HepG2 (cell line): Measurements from ENCODE around the gene PVR. TPM values are rescaled to one million over a fixed set of nuclear protein-coding genes. Genes with fewer than 3 reads are reported as not detected.

Source experiments
- AHR ChIP-seq: IDR thresholded peaks from 2 replicates; pipeline ENCODE4 v1.6.1; 2018; ENCODE audit warnings: missing genetic modification reagents, missing compliant biosample characterization
- ARNT2 ChIP-seq: sonication (generic); formaldehyde crosslinking; IDR thresholded peaks from 2 replicates; pipeline ENCODE4 v1.8.0; 2022; ENCODE audit warnings: mild to moderate bottlenecking, low read depth, missing genetic modification reagents, moderate library complexity
- KAT8 ChIP-seq: IDR thresholded peaks from 2 replicates; pipeline ENCODE4 v1.6.1; 2016; ENCODE audit warnings: missing genetic modification reagents, missing compliant biosample characterization
- NCOA1 ChIP-seq: sonication (generic); formaldehyde crosslinking; IDR thresholded peaks from 2 replicates; pipeline ENCODE4 v1.9.0; 2021; ENCODE audit warnings: missing genetic modification reagents
- NFIB ChIP-seq: sonication (generic); formaldehyde crosslinking; IDR thresholded peaks from 2 replicates; pipeline ENCODE4 v1.9.0; 2021; ENCODE audit warnings: missing genetic modification reagents, mild to moderate bottlenecking, borderline replicate concordance
- NPAS2 ChIP-seq: sonication (generic); formaldehyde crosslinking; IDR thresholded peaks from 2 replicates; pipeline ENCODE4 v1.8.0; 2022; ENCODE audit warnings: mild to moderate bottlenecking, missing genetic modification reagents, borderline replicate concordance
- PAWR ChIP-seq: sonication (generic); formaldehyde crosslinking; IDR thresholded peaks from 2 replicates; pipeline ENCODE4 v1.4.0; 2020; ENCODE audit warnings: missing genetic modification reagents, mild to moderate bottlenecking, borderline replicate concordance
- PRMT3 ChIP-seq: sonication (generic); formaldehyde crosslinking; IDR thresholded peaks from 2 replicates; pipeline ENCODE4 v1.8.1; 2022; ENCODE audit warnings: low read depth, mild to moderate bottlenecking, moderate library complexity, missing genetic modification reagents, borderline replicate concordance
- SIN3B ChIP-seq: fragments of 150-350 bp; IDR thresholded peaks from 2 replicates; pipeline ENCODE4 v1.6.1; 2014; ENCODE audit warnings: low read length
- ZC3H4 ChIP-seq: sonication (generic); formaldehyde crosslinking; IDR thresholded peaks from 2 replicates; pipeline ENCODE4 v1.4.0; 2020; ENCODE audit warnings: missing genetic modification reagents, borderline replicate concordance
- ZNF180 ChIP-seq: sonication (generic); formaldehyde crosslinking; IDR thresholded peaks from 2 replicates; pipeline ENCODE4 v1.4.0; 2020; ENCODE audit warnings: low read depth, missing genetic modification reagents, borderline replicate concordance
- ZNF263 ChIP-seq: sonication (generic); formaldehyde crosslinking; IDR thresholded peaks from 2 replicates; pipeline ENCODE4 v1.4.0; 2020; ENCODE audit warnings: missing genetic modification reagents
- ZNF724P ChIP-seq: sonication (generic); formaldehyde crosslinking; IDR thresholded peaks from 2 replicates; pipeline ENCODE4 v1.8.0; 2022; ENCODE audit warnings: missing genetic modification reagents, borderline replicate concordance
- ZNF766 ChIP-seq: sonication (generic); formaldehyde crosslinking; IDR thresholded peaks from 2 replicates; pipeline ENCODE4 v1.5.0; 2020; ENCODE audit warnings: missing genetic modification reagents, borderline replicate concordance
- polyA plus RNA-seq, 8 experiments: library from polyadenylated mRNA; depleted of rRNA in 3 of 8; stranded (reverse) in 7 of 8; unstranded in 1 of 8; fragments of >200 nt; fragmentation: Illumina TruSeq in 4 of 8; extraction: Trizol in 4 of 8; gene quantifications; 2 replicates each; pipeline versions ENCODE4 v1.2.1 to v1.2.3, GENCODE V29; 2011 to 2016; ENCODE audit warnings: low read depth in 4 of 8, missing spikeins in 1 of 8, mixed read lengths in 1 of 8; ENCODE audit not compliant: insufficient read depth in 1 of 8
- total RNA-seq, 5 experiments: library from RNA; depleted of rRNA; stranded (reverse); fragments of >200 nt; fragmentation: Illumina TruSeq; extraction: Trizol; gene quantifications; 2 replicates each; pipeline ENCODE4 v1.2.3, GENCODE V29; 2016; ENCODE audit warnings: low read depth in 1 of 5
- TF ChIP-seq, protein P1 (sequence below): IDR thresholded peaks from 2 replicates; pipeline ENCODE4 v1.6.1; 2012; ENCODE audit warnings: inconsistent platforms
- TF ChIP-seq, protein P2 (sequence below): sonication (generic); formaldehyde crosslinking; IDR thresholded peaks from 2 replicates; pipeline ENCODE4 v1.4.0; 2020; ENCODE audit warnings: missing genetic modification reagents, low read depth, mild to moderate bottlenecking, borderline replicate concordance
- TF ChIP-seq, protein P3 (sequence below): sonication (generic); formaldehyde crosslinking; IDR thresholded peaks from 2 replicates; pipeline ENCODE4 v1.4.0; 2020; ENCODE audit warnings: missing genetic modification reagents
- TF ChIP-seq, protein P4 (sequence below): sonication (generic); formaldehyde crosslinking; IDR thresholded peaks from 2 replicates; pipeline ENCODE4 v1.4.0; 2020; ENCODE audit warnings: mild to moderate bottlenecking, missing genetic modification reagents

PVR gene
- total and polyA plus RNA-seq, 2 of the 13 experiments (the other 11 are each of a cell fraction or from before 2014, with no cell fraction given): 43.4 to 46.6 TPM

DNA sequence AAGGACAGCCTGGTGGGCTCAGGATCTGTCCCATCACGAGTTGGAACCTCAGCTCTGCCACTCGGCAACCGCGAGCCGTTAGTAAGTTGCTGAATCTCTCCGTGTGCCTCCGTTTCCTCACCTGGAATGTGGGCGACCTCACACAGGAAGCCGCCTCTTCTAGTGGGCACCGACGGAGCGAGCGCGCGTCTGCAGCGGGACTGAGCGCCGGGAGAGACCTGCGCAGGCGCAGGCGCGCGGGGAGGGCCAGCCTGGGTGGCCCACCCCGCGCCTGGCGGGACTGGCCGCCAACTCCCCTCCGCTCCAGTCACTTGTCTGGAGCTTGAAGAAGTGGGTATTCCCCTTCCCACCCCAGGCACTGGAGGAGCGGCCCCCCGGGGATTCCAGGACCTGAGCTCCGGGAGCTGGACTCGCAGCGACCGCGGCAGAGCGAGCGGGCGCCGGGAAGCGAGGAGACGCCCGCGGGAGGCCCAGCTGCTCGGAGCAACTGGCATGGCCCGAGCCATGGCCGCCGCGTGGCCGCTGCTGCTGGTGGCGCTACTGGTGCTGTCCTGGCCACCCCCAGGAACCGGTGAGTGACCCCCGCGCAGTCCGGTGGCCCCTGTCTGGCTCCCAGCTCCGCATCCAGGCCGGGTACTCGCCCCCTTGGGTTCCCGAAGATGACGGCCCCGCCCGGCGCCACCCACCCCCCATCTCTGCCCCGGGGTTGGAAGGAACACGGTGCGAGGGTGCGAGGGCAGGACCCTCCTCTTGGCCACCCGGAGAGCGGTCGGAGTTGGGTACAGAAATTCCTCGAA is at the start of gene PVR (continued):
- no peak; the same call in 1 of the 2 replicates for TF ChIP-seq AHR (CRISPR knock-in tag)
- no peak for TF ChIP-seq ZNF263 (CRISPR knock-in tag)
- TF ChIP-seq, protein P1, sequence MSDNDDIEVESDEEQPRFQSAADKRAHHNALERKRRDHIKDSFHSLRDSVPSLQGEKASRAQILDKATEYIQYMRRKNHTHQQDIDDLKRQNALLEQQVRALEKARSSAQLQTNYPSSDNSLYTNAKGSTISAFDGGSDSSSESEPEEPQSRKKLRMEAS: peak; percentile 32; the same call in 1 of the 2 replicates
- no peak for TF ChIP-seq ZNF724P (CRISPR knock-in tag)
- no peak for TF ChIP-seq ZC3H4
- TF ChIP-seq KAT8 (CRISPR knock-in tag): peak; percentile 34; the same call in 1 of the 2 replicates
- TF ChIP-seq PRMT3: no peak
- no peak for TF ChIP-seq ARNT2 (CRISPR knock-in tag)
- no peak for TF ChIP-seq NFIB (CRISPR knock-in tag)
- TF ChIP-seq SIN3B: no peak
- TF ChIP-seq, protein P2, sequence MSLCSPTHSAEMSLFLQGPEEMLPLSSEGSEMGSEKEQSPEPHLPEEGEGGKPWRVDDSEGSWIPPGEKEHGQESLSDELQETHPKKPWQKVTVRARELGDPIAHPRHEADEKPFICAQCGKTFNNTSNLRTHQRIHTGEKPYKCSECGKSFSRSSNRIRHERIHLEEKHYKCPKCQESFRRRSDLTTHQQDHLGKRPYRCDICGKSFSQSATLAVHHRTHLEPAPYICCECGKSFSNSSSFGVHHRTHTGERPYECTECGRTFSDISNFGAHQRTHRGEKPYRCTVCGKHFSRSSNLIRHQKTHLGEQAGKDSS: no peak
- TF ChIP-seq, protein P3, sequence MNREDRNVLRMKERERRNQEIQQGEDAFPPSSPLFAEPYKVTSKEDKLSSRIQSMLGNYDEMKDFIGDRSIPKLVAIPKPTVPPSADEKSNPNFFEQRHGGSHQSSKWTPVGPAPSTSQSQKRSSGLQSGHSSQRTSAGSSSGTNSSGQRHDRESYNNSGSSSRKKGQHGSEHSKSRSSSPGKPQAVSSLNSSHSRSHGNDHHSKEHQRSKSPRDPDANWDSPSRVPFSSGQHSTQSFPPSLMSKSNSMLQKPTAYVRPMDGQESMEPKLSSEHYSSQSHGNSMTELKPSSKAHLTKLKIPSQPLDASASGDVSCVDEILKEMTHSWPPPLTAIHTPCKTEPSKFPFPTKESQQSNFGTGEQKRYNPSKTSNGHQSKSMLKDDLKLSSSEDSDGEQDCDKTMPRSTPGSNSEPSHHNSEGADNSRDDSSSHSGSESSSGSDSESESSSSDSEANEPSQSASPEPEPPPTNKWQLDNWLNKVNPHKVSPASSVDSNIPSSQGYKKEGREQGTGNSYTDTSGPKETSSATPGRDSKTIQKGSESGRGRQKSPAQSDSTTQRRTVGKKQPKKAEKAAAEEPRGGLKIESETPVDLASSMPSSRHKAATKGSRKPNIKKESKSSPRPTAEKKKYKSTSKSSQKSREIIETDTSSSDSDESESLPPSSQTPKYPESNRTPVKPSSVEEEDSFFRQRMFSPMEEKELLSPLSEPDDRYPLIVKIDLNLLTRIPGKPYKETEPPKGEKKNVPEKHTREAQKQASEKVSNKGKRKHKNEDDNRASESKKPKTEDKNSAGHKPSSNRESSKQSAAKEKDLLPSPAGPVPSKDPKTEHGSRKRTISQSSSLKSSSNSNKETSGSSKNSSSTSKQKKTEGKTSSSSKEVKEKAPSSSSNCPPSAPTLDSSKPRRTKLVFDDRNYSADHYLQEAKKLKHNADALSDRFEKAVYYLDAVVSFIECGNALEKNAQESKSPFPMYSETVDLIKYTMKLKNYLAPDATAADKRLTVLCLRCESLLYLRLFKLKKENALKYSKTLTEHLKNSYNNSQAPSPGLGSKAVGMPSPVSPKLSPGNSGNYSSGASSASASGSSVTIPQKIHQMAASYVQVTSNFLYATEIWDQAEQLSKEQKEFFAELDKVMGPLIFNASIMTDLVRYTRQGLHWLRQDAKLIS: no peak
- no peak; the same call in 1 of the 2 replicates for TF ChIP-seq PAWR (CRISPR knock-in tag)
- TF ChIP-seq, protein P4, sequence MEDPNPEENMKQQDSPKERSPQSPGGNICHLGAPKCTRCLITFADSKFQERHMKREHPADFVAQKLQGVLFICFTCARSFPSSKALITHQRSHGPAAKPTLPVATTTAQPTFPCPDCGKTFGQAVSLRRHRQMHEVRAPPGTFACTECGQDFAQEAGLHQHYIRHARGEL (CRISPR knock-in tag): no peak
- TF ChIP-seq NPAS2 (CRISPR knock-in tag): no peak
- TF ChIP-seq ZNF766: no peak
- no peak for TF ChIP-seq NCOA1 (CRISPR knock-in tag)
- no peak for TF ChIP-seq ZNF180 (CRISPR knock-in tag)
